Limb (tissue), 2 donors: ENCODE results near the gene OAS2.

Source experiments
- DNase-seq, 2 donors: peaks; one replicate each; pipeline ENCODE4 v3.0.0-alpha.2; 2016; ENCODE audit errors: extremely low spot score in 2 of 2

The OAS2 gene

GRCh38 chr12:113014565-113014964 is 36.2 kb downstream of the OAS2 start:
- DNase-seq = no peak

- no peak for DNase-seq
These were observed 38.5 kb downstream of the OAS2 start for GRCh38 chr12:113016796-113017195.

GRCh38 chr12:113019025-113019424 is 40.7 kb downstream of the OAS2 start:
- no peak for DNase-seq

- no peak for DNase-seq
These were observed 43.2 kb downstream of the OAS2 start for GRCh38 chr12:113021500-113021899.

- no peak for DNase-seq
These were observed 44.4 kb downstream of the OAS2 start for GRCh38 chr12:113022563-113023297.

GRCh38 chr12:113027726-113028125 is 49.4 kb downstream of the OAS2 start:
- DNase-seq = no peak

GRCh38 chr12:113030875-113031525 is 52.7 kb downstream of the OAS2 start:
- DNase-seq = peak; percentile 44 to 71

- DNase-seq = no peak
These were observed 61.7 kb downstream of the OAS2 start for GRCh38 chr12:113039911-113040445.

GRCh38 chr12:113040722-113041171 is 62.4 kb downstream of the OAS2 start:
- DNase-seq = no peak

- no peak for DNase-seq
These were observed 63.2 kb downstream of the OAS2 start for GRCh38 chr12:113041560-113041959.

GRCh38 chr12:113043240-113043639 is 64.9 kb downstream of the OAS2 start:
- no peak for DNase-seq

GRCh38 chr12:113044516-113044915 is 66.2 kb downstream of the OAS2 start:
- no peak for DNase-seq

GRCh38 chr12:113048716-113049127 is 70.4 kb downstream of the OAS2 start:
- peak; percentile 60 to 75 for DNase-seq

- DNase-seq = no peak
These were observed 71.8 kb downstream of the OAS2 start for GRCh38 chr12:113049976-113050742.

- no peak for DNase-seq
These were observed 72.5 kb downstream of the OAS2 start for GRCh38 chr12:113050795-113051194.

- no peak for DNase-seq
These were observed 73.4 kb downstream of the OAS2 start for GRCh38 chr12:113051759-113052158.

GRCh38 chr12:113052326-113052725 is 74.0 kb downstream of the OAS2 start:
- DNase-seq = no peak

- DNase-seq = no peak
These were observed 76.7 kb downstream of the OAS2 start for GRCh38 chr12:113054948-113055486.

- no peak for DNase-seq
These were observed 77.5 kb downstream of the OAS2 start for GRCh38 chr12:113055594-113056380.

GRCh38 chr12:113056381-113056630 is 78.0 kb downstream of the OAS2 start:
- DNase-seq = no peak
